Endothelial cell of hepatic sinusoid (primary cell): Measurements from ENCODE around the gene UBE2J2.
"Not testable (repeated sequence)": the region's sequence is repeated elsewhere in the genome, so short reads cannot be mapped to it uniquely, and the experiment has no call there.

Experiments used
- in situ Hi-C: cut with HindIII; loops from 2 replicates; pipeline ENCODE4 v1.10.0; 2017; ENCODE audit warnings: low sequenced_read_pairs

The UBE2J2 gene

DNA sequence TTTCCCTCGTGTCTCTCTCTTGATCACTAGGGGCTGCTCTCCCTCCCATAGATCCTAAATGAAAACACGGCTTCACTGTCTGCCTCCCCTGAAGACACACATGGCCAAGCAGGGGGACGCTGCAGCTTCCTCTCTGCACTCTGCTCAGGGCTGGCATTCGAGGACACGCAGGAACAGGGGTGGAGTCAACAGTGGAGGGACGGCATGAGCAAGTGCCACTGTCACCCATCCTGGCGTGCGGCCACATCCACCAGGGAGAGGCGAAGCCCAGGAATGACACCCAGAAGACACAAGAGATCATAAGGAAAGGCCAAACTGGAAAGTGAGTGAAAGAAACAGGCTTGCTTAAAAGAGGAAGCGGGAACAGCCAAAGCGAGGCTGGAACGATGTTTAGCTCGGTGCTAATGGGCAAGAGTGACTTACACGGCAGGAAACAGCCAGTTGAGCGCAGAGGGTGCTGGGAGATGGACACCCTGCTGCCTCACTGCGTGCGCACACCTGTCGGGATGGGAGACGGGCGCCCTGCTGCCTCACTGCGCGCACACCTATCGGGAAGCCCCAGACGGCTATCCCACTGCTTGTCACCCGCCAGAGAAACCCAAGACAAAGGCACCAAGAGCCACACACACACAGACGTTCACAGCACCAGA, 13.6 kb downstream of the UBE2J2 start:
- in situ Hi-C loops: no loop called here

DNA sequence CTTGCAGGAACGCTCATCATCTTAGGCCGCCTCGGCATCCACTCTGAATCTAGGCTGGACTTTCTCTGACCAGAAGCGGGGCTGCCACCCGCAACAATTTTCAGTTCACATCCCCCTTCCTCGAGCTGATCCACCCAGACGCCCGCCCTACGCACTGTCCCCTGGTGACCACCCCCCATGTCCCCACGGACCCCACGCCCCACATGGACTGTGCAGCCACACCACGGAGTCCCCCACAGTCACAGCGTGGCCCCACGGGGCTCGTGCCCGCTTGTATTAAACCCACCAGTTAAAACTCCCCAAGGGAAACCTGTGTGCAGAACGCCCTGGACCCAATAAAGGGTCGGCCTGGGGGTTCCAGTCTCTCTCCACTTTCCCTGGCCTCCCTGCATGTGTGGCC, 14.1 kb downstream of the UBE2J2 start:
- in situ Hi-C loops: no loop called here

DNA sequence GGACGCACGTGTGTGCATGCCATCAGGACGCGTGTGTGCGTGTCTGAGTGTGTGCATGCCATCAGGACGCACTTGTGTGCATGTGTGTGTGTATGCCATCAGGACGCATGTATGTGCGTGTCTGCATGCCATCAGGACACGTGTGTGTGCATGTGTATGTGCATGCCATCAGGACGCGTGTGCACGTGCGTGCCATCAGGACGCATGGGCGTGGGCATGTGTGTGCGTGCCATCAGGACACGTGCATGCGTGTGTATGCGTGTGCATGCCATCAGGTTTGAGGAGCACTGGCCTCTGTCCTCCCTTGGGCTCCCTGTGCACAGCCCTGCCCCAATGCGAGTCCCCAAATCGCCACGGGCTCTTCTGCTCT, 14.6 kb downstream of the UBE2J2 start:
- in situ Hi-C loops: no loop called here

DNA sequence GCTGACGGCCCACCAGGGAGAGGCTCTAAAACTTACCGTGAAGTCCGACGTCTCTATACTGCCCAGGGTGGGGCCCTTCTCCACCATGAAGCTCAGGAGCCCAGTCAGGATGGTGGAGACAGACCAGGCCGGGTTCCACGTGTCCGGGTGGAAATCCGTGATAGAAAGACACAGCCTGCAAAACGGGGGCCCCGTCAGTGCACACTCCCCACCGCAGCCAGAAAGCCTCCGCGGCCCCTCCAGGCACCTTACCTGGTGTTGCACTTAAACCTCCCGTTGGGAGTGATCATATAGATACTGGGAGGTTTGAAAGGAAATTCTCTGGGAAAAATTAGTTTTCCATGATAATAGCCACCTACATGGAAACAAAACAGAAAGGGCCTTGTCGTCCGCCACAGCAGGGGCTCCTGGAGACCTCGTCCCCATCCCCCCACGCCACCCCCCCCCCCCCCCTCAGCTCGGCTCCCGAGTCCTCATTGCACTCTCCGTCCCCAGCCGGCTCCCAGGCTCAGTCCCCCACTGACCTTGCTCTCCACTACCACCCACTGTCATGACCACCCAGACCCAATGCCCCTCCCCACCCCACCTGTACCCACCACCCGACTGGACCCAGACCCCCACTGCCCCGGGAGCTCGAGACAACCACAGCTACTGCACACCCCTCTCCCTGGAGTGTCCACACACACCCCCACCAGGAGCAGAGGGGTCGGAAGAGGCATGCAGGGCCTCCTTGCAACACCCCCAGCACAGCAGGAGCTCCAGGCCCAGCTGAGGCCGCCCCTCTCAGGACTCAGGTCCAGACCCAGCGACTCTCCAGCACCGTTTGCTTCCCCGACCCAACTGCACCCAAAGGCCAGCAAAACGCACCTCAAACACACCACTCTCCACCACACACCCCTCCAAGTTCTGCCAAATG, 16.4 kb downstream of the UBE2J2 start:
- in situ Hi-C loops: no loop called here

DNA sequence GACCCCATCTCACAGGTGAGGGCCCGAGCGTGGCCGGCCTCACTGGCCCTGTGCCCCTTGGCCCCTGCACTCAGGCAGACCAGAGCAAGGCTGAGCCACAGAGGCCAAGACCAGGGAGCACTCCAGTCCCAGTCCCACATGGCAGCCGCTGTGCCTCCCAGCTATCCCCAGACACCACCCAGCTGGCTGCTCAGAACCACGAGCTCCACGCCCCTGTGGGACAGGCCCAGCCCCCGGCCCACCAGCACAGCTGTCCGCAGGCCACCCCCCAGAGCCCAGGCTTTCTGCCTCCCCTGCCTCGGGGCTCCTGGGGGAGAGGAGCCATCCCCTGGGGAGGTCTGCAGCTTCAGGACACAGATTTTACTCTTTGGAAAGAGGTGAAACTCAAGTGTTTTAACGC, 18.0 kb downstream of the UBE2J2 start:
- in situ Hi-C loops: no loop called here

DNA sequence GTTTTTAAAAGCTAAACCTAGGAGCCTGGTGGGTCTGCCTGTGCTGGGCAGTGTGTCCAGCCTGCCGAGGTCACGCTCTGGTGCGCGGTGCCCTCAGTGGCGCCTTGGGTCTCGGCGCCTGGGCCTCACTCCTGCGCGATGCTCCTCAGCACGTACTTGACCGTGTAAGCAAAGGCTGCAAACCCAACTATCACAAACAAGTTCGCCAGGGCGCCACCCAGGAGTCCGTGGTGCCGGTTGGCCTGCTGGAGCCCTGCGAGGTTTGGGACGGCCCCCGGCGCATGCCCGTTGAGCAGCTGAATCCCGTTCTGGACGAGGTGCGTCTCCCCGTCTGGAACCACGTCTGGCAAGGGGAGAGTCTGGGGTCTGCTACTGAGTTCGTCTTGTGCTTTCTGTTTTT, 18.6 kb downstream of the UBE2J2 start:
- in situ Hi-C loops: no loop called here

DNA sequence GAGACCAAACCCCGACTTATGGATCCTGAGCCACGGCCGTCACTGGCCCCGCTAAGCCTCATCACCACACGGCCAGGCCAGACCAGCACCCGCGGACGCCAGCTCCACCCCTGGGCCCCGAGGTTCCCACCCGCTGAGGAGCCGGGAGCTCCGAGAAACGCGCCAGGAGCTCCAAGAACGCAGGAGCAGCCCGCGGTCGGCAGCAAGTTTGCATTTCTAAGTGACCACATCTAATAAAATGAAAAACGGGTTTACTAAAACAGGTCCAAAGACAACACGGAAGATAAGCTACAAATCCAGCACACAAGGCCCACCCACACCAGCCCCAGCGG, 19.0 kb downstream of the UBE2J2 start:
- in situ Hi-C loops: no loop called here

DNA sequence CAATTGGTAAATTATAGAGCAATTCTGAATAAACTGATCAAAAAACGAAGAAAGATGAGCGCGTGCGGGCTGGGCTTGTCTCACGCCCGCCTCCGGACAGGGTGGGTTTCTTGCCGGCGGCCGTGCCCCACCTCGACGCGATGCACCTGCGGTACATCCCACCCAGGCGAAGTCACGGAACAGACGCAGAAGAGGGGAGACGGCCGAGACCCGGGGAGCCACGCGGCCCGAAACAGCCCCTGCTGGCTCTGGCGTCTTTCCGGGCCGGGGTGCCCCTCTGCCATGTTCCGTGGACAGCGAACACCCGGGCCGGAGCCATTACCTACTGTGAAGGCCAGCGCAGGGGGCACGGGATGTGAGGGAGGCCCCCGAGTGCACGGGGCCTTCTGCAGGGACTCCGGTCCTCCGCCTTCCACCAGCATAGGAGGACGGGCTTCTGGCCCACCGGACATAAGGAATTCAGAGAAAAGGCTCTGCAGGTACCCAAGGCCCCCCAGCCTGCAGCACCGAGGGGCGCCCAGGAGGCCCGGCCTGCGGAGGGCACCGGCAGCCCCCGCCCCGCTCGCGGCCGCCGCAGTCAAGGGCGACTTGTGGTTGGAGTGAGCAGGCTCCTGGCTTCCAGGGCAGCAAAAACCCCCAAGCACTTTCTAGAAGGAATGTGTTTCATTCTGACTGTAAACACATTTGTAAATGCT, 19.5 kb downstream of the UBE2J2 start:
- in situ Hi-C loops: no loop called here

DNA sequence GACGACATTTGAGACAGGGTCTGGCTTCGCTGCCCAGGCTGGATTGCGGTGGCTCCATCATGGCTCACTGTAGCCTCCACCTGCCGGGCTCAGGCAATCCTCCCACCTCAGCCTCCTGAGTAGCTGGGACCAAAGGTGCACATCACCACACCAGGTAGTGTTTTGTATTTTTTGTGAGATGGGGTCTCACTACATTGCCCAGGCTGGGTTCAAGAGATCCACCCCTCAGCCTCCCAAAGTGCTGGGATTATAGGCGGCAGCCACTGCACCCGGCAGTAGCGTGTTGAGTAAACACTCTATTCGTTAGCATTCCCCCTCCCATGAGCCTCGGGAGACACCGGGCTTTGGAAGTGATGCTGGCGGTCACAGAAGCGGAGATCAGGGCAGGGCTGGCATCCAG, 20.3 kb downstream of the UBE2J2 start:
- in situ Hi-C loops: no loop called here

DNA sequence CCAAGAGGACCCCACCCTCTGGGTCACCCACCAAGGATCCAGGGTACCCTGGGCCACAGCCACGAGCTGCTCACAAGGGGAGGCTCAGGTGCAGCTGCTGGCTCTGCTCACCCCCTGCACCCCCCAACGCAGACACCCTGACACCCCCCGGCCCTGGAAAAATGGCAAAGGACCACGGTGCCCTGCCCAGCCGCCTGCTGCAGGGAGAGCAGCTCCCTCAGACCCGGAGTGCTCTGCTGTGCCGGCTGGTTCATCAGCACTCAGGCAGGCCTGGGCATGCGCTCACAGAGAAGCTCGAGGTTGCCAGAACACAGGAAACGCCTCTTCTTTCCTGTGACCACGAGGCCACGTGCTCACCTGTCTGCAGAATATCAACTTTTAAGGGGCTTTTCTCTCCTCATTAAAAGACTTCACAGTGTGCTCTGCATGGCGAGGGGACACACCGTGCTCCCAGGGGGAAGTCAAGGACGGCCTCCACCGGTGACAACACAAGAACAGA, 22.8 kb downstream of the UBE2J2 start:
- in situ Hi-C loops: no loop called here

DNA sequence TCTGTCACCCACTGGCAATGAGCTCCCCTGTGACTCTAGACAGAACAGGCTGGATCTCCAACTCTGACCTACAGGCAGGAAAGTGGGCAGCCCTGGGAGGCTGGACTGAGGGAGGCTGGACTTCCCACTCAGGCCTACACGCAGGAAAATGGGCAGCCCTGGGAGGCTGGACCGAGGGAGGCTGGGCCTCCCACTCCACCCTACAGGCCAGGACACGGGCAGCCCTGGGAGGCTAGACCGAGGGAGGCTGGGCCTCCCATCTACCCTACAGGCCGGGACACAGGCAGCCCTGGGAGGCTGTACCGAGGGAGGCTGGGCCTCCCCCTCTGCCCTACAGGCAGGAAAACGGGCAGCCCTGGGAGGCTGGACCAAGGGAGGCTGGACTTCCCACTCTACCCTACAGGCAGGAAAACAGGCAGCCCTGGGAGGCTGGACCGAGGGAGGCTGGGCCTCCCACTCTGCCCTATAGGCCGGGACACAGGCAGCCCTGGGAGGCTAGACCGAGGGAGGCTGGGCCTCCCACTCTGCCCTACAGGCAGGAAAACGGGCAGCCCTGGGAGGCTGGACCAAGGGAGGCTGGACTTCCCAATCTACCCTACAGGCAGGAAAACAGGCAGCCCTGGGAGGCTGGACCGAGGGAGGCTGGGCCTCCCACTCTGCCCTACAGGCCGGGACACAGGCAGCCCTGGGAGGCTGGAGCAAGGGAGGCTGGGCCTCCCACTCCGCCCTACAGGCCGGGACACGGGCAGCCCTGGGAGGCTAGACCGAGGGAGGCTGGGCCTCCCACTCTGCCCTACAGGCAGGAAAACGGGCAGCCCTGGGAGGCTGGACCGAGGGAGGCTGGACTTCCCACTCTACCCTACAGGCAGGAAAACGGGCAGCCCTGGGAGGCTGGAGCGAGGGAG, 25.4 kb downstream of the UBE2J2 start:
- in situ Hi-C loops: not testable (repeated sequence)

DNA sequence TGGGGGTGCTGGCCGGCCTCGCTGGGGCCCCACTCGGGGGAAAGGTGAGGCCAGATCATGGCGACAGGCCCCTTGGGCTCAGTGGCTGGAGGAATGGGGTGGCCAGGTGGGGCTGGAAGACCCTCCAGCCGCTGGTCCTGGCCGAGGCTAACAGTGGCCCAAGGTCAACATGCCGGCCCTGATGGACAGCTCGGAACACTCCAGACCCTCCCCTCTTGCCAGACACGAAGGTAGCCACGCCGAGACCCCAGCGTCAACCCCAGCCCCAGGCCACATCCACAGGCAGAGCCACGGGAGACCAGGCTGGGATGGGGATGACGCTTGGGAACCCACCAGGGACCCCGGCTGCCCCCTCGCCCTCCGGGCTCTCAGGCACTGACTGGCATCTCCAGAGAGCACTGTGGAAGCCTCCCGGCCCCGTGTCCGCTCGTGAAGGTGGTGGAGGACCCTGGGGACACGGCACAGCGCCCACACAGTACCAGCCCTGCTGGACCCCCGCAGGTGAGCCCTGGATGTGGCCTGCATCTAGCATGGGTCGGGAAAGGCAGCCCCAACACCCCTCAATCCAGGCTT, 26.2 kb downstream of the UBE2J2 start:
- in situ Hi-C loops: no loop called here

DNA sequence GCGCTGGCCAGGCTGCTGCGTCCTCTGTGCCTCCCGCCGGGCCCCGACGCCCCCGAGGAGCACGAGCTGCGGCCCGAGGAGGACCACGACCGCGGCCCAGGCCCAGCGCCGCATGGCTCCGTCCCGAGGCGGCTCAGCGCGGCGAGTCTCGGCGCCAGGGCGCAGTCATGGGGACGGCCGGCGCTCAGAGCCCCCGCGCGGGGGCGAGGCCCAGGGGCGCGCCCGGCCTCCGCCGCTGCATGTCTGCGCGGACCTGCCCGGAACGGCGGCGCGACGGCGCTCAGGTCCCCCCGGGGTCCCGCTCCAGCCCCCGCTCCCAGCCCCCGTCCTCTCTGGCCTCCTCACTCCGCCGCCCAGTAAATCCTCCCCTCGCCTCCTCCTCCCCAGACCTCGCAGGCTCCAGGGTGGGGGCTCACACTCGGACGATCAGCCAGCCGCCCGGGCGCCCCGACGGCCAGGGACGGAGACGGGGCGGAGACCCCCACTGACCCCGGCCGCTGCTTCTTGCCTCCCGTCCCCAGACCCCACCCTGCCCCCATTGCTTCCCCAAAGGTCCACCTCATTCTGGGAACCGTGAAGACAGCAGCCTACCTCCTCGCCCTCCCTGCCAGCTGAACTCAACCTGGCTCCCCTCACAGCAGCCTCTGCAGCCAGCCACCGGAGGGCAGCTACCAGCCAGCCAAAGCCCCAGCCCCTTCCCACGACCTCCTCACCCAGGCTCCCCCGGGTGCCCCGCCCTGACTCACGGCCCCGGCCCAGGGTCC, 26.9 kb downstream of the UBE2J2 start, which contains the start of gene C1QTNF12:
Gene C1QTNF12, minus strand, starts transcription at position 146 of the 764 bp plus-strand sequence. Its CDS starts 32 bp downstream, at position 114.
- in situ Hi-C loops: no loop called here

DNA sequence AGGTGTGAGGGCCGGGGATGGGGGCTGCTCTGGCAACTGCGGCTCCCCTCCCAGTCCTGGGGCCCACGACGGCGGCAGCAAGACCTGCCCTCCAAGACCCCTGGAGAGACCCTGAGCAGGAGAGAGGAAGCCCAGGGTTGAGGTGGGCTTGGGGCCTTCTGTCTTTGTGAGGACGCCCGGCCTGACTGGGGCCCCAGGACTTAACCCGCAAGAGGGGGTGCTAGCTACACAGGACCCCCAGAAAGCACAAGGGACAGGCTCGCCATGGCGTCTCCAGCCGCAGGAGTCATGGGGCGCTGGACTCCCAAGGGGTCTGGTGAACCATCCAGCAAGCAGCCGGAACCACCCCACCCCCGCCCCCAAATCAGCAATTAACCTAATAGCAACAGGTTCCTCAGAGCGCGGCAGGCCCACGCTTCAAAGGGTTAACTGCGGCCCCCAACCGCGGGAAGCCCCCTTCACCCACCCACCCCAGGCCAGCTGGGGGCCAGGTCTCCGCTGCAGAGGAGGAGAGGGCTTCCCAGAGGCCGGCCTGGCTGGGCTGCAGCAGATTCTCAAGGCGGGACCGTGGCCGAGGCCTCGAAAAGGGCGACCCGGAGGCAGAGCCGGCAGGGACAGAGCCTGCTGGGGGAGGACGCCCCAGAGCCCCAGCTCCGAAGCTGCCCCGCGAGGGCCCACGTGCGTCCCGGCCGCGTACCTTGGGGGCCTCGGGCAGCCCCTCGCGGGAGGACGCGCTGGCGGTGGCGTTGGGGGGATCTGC, 27.7 kb downstream of the UBE2J2 start:
- in situ Hi-C loops: no loop called here

DNA sequence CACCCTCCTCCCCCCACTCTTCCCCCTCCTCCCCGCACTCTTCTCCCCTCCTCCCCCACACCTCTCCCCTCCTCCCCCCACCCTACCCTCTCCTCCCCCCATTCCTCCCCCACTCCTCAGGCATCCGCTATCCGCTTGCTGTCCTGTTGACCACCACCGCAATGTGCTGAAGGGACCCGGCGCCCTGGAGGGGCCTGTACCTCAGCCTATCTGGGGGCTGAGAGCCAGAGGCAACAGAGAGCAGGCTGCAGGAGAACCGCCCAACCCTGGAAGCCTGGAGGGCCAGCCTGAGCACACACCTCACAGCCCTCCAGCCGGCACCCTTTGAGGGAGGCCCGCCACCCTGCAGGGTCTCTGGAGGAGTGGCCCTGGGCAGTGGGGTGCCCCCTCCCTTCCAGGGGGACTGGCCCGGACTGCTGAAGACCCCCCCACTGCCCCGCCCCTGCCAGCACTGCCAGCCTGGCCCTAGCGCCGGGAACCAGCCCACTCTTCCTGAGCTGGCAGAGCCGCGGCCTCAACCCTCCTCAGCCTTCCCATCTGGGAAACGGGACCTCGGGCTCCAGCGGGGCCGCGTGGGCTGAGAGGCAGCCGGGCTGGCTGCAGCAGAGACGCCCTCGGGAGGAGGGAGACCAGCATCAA, 28.4 kb downstream of the UBE2J2 start:
- in situ Hi-C loops: no loop called here

DNA sequence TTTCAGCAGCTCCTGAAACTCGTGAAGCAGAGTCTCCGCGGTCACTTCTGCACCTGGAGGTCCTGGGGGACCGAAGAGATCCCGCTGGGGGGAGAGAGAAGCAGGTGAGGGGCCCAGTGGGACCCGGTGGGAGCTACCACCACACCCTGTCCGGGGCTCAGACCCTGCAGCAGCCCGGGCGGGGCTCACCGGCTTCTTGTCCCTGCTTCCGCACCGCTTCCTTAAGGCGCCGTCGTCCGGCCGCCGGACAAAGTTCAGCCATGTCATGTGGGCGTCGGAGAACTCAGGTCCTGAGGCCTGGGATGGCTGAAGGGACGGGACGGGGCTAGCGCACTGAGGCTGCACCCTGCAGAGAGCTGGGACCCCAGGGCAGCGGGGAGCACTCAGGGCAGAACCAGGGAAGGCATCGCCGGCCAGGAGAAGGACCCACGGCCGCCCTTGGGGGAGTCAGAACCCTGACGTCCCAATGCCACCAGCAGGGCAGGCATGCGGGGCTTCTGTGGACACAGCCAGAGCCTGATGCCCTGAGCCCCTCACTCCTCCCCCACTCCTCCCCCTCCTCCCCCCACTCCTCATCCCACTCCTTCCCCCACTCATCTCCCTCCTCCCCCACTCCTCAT, 29.4 kb downstream of the UBE2J2 start:
- in situ Hi-C loops: no loop called here

DNA sequence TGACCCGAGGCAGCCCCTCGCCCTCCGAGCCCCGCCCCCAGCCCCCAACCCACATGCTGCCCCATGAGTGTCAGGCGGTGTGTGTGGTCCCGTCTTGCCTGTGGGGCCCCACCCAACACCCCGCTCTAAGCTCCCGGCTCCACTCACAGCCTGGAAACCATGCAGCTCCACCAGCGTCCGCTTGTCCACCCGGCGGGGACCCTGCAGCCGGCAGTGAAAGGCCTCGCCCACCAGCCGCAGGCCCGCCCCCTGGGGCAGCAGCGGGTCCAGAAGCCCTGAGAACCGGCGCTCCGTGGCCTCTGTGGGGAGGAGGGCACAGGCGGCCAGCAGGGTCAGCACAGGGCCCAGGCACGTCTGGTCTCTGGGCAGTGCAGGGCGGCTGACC, 29.9 kb downstream of the UBE2J2 start:
- in situ Hi-C loops: no loop called here

DNA sequence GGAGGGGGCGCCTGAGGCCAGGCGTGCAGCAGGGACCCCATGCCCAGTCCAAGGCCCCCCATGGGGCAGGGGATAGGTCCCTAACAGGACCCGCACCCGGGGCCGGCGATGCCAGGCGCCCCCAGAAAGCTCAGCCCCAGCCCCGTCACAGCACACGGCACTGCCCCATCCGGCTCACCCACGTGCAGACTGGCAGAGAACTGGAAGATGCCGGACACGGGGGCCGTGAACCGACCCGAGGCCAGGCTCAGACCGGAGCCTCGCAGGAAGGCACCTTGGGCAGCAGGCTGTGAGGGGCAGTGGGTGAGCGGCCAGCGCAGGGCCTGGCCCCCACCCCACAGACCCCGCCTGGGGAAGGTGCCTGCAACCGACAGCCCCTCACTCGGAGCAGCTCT, 30.4 kb downstream of the UBE2J2 start:
- in situ Hi-C loops: no loop called here
